HepG2 (cell line): ENCODE results near the gene SPOP. TPM values are rescaled to one million over a fixed set of nuclear protein-coding genes. Genes with fewer than 3 reads are reported as not detected.

Source experiments
- BCLAF1 ChIP-seq: fragments of 450-650 bp; IDR thresholded peaks from 2 replicates; pipeline ENCODE4 v1.6.1; 2017; ENCODE audit warnings: mild to moderate bottlenecking
- CEBPB ChIP-seq: IDR thresholded peaks from 2 replicates; pipeline ENCODE4 v1.6.1; 2011; ENCODE audit warnings: low read depth, low read length, improper control_type of control experiment, borderline replicate concordance
- HCFC1 ChIP-seq: fragments of 150-350 bp; IDR thresholded peaks from 2 replicates; pipeline ENCODE4 v1.6.1; 2014; ENCODE audit warnings: low read depth, low read length
- IRF1 ChIP-seq: sonication (generic); formaldehyde crosslinking; IDR thresholded peaks from 2 replicates; pipeline ENCODE4 v1.4.0; 2020; ENCODE audit warnings: low read depth, mild to moderate bottlenecking, missing genetic modification reagents
- MYNN ChIP-seq: sonication (generic); formaldehyde crosslinking; IDR thresholded peaks from 2 replicates; pipeline ENCODE4 v1.4.0; 2020; ENCODE audit warnings: mild to moderate bottlenecking, low read depth, missing genetic modification reagents
- PBX3 ChIP-seq: sonication (generic); formaldehyde crosslinking; IDR thresholded peaks from 2 replicates; pipeline ENCODE4 v1.8.1; 2023; ENCODE audit warnings: missing genetic modification reagents, inconsistent platforms, borderline replicate concordance
- TARDBP ChIP-seq: sonication (generic); formaldehyde crosslinking; IDR thresholded peaks from 2 replicates; pipeline ENCODE4 v1.8.0; 2022; ENCODE audit warnings: mild to moderate bottlenecking, missing genetic modification reagents
- YY1 ChIP-seq: IDR thresholded peaks from 2 replicates; pipeline ENCODE4 v1.6.1; 2011; ENCODE audit warnings: low read length, low read depth, moderate library complexity, mild to moderate bottlenecking; ENCODE audit not compliant: insufficient read depth, insufficient replicate concordance
- ZFY ChIP-seq: sonication (generic); formaldehyde crosslinking; IDR thresholded peaks from 2 replicates; pipeline ENCODE4 v1.4.0; 2020; ENCODE audit warnings: missing genetic modification reagents
- ZHX2 ChIP-seq, 2 experiments: sonication (generic) in 1 of 2; formaldehyde crosslinking in 1 of 2; IDR thresholded peaks; 2 replicates each; pipeline versions ENCODE4 v1.6.1 to v1.9.0; 2014 to 2022; ENCODE audit warnings: antibody characterized with exemption in 1 of 2, borderline replicate concordance in 1 of 2, inconsistent platforms in 1 of 2, low read depth in 1 of 2, missing genetic modification reagents in 1 of 2
- ZKSCAN8 ChIP-seq: IDR thresholded peaks from 2 replicates; pipeline ENCODE4 v1.6.1; 2016; ENCODE audit warnings: borderline replicate concordance, missing genetic modification reagents, missing compliant biosample characterization
- ZNF34 ChIP-seq: sonication (generic); formaldehyde crosslinking; IDR thresholded peaks from 2 replicates; pipeline ENCODE4 v1.4.0; 2020; ENCODE audit warnings: mild to moderate bottlenecking, missing genetic modification reagents, borderline replicate concordance
- ZNF451 ChIP-seq: sonication (generic); formaldehyde crosslinking; IDR thresholded peaks from 2 replicates; pipeline ENCODE4 v1.5.0; 2020; ENCODE audit warnings: mild to moderate bottlenecking, missing genetic modification reagents
- ZNF597 ChIP-seq: sonication (generic); formaldehyde crosslinking; IDR thresholded peaks from 2 replicates; pipeline ENCODE4 v1.5.0; 2020; ENCODE audit warnings: missing genetic modification reagents
- ZSCAN30 ChIP-seq: sonication (generic); formaldehyde crosslinking; IDR thresholded peaks from 2 replicates; pipeline ENCODE4 v1.5.0; 2020; ENCODE audit warnings: mild to moderate bottlenecking, missing genetic modification reagents
- polyA plus RNA-seq, 8 experiments: library from polyadenylated mRNA; depleted of rRNA in 3 of 8; stranded (reverse) in 7 of 8; unstranded in 1 of 8; fragments of >200 nt; fragmentation: Illumina TruSeq in 4 of 8; extraction: Trizol in 4 of 8; gene quantifications; 2 replicates each; pipeline versions ENCODE4 v1.2.1 to v1.2.3, GENCODE V29; 2011 to 2016; ENCODE audit warnings: low read depth in 4 of 8, missing spikeins in 1 of 8, mixed read lengths in 1 of 8; ENCODE audit not compliant: insufficient read depth in 1 of 8
- total RNA-seq, 5 experiments: library from RNA; depleted of rRNA; stranded (reverse); fragments of >200 nt; fragmentation: Illumina TruSeq; extraction: Trizol; gene quantifications; 2 replicates each; pipeline ENCODE4 v1.2.3, GENCODE V29; 2016; ENCODE audit warnings: low read depth in 1 of 5

SPOP gene
- total and polyA plus RNA-seq, 2 of the 13 experiments (the other 11 are each of a cell fraction or from before 2014, with no cell fraction given) = 52.8 to 60.8 TPM

- TF ChIP-seq ZHX2 (IDR thresholded peaks at IDR 0.05; ENCODE audit: low read depth) (peak; percentile 61; the same call in 1 of the 2 replicates), ZHX2 (CRISPR knock-in tag; IDR thresholded peaks at IDR 0.05; ENCODE audit: borderline replicate concordance) (no peak), ZNF34 (CRISPR knock-in tag) (peak; percentile 99), HCFC1 (peak; percentile 66), ZFY (CRISPR knock-in tag) (peak; percentile 90), MYNN (peak; percentile 27; the same call in 1 of the 2 replicates), CEBPB (no peak), ZNF597 (no peak), ZSCAN30 (CRISPR knock-in tag) (peak; percentile 39; the same call in 1 of the 2 replicates), BCLAF1 (no peak), ZNF451 (CRISPR knock-in tag) (peak; percentile 78; the same call in 1 of the 2 replicates), IRF1 (no peak), PBX3 (no peak), YY1 (peak; percentile 79), ZKSCAN8 (CRISPR knock-in tag) (peak; percentile 83; the same call in 1 of the 2 replicates), TARDBP (CRISPR knock-in tag) (peak; percentile 60; the same call in 1 of the 2 replicates)
Measured at GRCh38 chr17:49707608-49708514, 30.0 kb upstream of the SPOP start, which contains the start of gene SLC35B1 (continued).
